ENCODE data around the gene FAM89A. TPM values are rescaled to one million over a fixed set of nuclear protein-coding genes. Genes with fewer than 3 reads are reported as not detected.

Gene FAM89A
- total and polyA plus RNA-seq, 2 of the 8 experiments (the other 6 are each of a cell fraction or from before 2014, with no cell fraction given) = 2.1 to 2.2 TPM

- no peak overlapping the region for H4K91ac ChIP-seq (replicated peaks; ENCODE audit: insufficient read length, low read length)
- H3K18ac ChIP-seq (ENCODE audit: extremely low read depth, low read length) = no peak overlapping the region
- no peak overlapping the region for H2BK20ac ChIP-seq (ENCODE audit: low read length)
- no peak overlapping the region for H2AK5ac ChIP-seq (ENCODE audit: low read depth, low read length)
- no peaks in the 10 kb centered on the region for H3K27me3 ChIP-seq (replicated peaks in 1 of 4; ENCODE audit: control insufficient read depth in 3 of 4, extremely low read depth in 1 of 4, insufficient read depth in 3 of 4, low read length in 3 of 4)
- H3K23ac ChIP-seq (ENCODE audit: insufficient read length) = no peak overlapping the region
- no peak overlapping the region for H3K4me2 ChIP-seq (ENCODE audit: insufficient read depth in 1 of 2, low read depth in 2 of 2, low read length in 2 of 2)
- no peak overlapping the region for H2AFZ ChIP-seq (ENCODE audit: low read length)
- H2BK5ac ChIP-seq (ENCODE audit: low read depth, low read length) = no peak overlapping the region
- no peaks in the 10 kb centered on the region for H3K4me1 ChIP-seq (replicated peaks in 1 of 4; ENCODE audit: control insufficient read depth in 3 of 4, insufficient read depth in 4 of 4, low read length in 3 of 4)
- H3K14ac ChIP-seq (ENCODE audit: insufficient read length) = no peak overlapping the region
- H4K20me1 ChIP-seq (replicated peaks in 1 of 2; ENCODE audit: control insufficient read depth in 1 of 2, insufficient read depth in 2 of 2, low read length in 2 of 2) = peaks cover 0 to 1% of the 10 kb centered on the region in 2 experiments
- DNase-seq (ENCODE audit: low read depth in 1 of 2, low spot score in 2 of 2) (no peak), FAIRE-seq (no peak)
- H3K4ac ChIP-seq (replicated peaks; ENCODE audit: insufficient read length, low read depth, low read length) = no peak overlapping the region
- no peak overlapping the region for H4K8ac ChIP-seq (ENCODE audit: extremely low read depth, insufficient read depth, low read length)
- H3K23me2 ChIP-seq (ENCODE audit: low read depth, low read length) = no peaks in the 10 kb centered on the region
- no peak overlapping the region for H3K9ac ChIP-seq (replicated peaks in 1 of 4; ENCODE audit: extremely low read depth in 1 of 4, low read depth in 3 of 4, low read length in 3 of 4)
- H3K4me3 ChIP-seq (ENCODE audit: extremely low read depth in 1 of 4, insufficient read depth in 2 of 4, low read depth in 3 of 4, low read length in 4 of 4) = no peak overlapping the region
- no peaks in the 10 kb centered on the region for H3K79me2 ChIP-seq (ENCODE audit: control insufficient read depth in 1 of 2, insufficient read depth in 2 of 2, low read length in 2 of 2)
- no peaks in the 10 kb centered on the region for H3K36me3 ChIP-seq (ENCODE audit: control insufficient read depth in 2 of 4, insufficient read depth in 4 of 4, low read length in 3 of 4)
- 79% methylated on average over 7 of the region's 7 CpGs; no CpG with 5 or more reads in 1 of the 2 experiments for WGBS, 2 experiments (ENCODE audit: extremely low coverage in 1 of 2, insufficient coverage in 1 of 2, insufficient read length in 1 of 2, insufficient replicate concordance in 2 of 2, low coverage in 1 of 2, low lambda C conversion rate in 2 of 2, missing lambda C conversion rate in 1 of 2)
- H2BK120ac ChIP-seq (replicated peaks; ENCODE audit: low read depth, low read length) = no peak overlapping the region
- H4K5ac ChIP-seq (ENCODE audit: insufficient read length, low read depth, low read length) = no peak overlapping the region
- H3K27ac ChIP-seq (ENCODE audit: low read depth, low read length) = no peak overlapping the region
- no peak overlapping the region for H2BK12ac ChIP-seq (ENCODE audit: low read depth, low read length)
- CTCF ChIA-PET (ENCODE audit: partially characterized antibody) = interaction anchor here (0.6 to 1.3 kb wide), 4 partner anchors 10 to 191 kb away, joined by 3 to 4 read pairs (median 3); no protein-coding TSS in a partner anchor
- POLR2A ChIA-PET (ENCODE audit: partially characterized antibody) = no interaction called here
- H3K79me1 ChIP-seq (ENCODE audit: low read depth, low read length) = no peaks in the 10 kb centered on the region
- no peaks in the 10 kb centered on the region; a peak in 1 of 4 replicates for H3K9me3 ChIP-seq (ENCODE audit: insufficient read depth in 2 of 2, low read depth in 1 of 2, low read length in 1 of 2)
- no peak overlapping the region for H3K56ac ChIP-seq (replicated peaks; ENCODE audit: insufficient read length, low read depth, low read length)
- H2BK15ac ChIP-seq (ENCODE audit: low read length) = no peak overlapping the region
- TF ChIP-seq SAP30 (IDR thresholded peaks at IDR 0.05; ENCODE audit: insufficient read depth, insufficient replicate concordance, low read length) (no peak), KDM1A (IDR thresholded peaks at IDR 0.05; ENCODE audit: borderline replicate concordance, low read length) (no peak), HDAC6 (IDR thresholded peaks at IDR 0.05; ENCODE audit: low read depth, low read length) (no peak), CBX5 (IDR thresholded peaks at IDR 0.05; ENCODE audit: low read depth, low read length) (no peak), SP1 (IDR thresholded peaks at IDR 0.05; ENCODE audit: low read depth, low read length) (no peak), PHF8 (conservative IDR thresholded peaks at IDR 0.05; ENCODE audit: low read depth, low read length) (no peak), BCL11A (IDR thresholded peaks at IDR 0.05; ENCODE audit: low read depth in 2 of 2, low read length in 2 of 2) (no peak), MAX (IDR thresholded peaks at IDR 0.05) (no peak), MAFK (IDR thresholded peaks at IDR 0.05; ENCODE audit: low read depth, low read length) (no peak), EP300 (IDR thresholded peaks at IDR 0.05; ENCODE audit: borderline replicate concordance in 1 of 2, low read depth in 2 of 2, low read length in 2 of 2) (no peak), SP4 (IDR thresholded peaks at IDR 0.05; ENCODE audit: low read length) (no peak)
- TF ChIP-seq, protein P1, sequence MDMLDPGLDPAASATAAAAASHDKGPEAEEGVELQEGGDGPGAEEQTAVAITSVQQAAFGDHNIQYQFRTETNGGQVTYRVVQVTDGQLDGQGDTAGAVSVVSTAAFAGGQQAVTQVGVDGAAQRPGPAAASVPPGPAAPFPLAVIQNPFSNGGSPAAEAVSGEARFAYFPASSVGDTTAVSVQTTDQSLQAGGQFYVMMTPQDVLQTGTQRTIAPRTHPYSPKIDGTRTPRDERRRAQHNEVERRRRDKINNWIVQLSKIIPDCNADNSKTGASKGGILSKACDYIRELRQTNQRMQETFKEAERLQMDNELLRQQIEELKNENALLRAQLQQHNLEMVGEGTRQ (IDR thresholded peaks at IDR 0.05; ENCODE audit: low read length) = no peak
Observed at GRCh38 chr1:231053493-231054162, 13.6 kb upstream of the FAM89A start.
